CD4-positive, alpha-beta memory T cell (primary cell): ENCODE results near the gene SUN2. TPM values are rescaled to one million over a fixed set of nuclear protein-coding genes. Genes with fewer than 3 reads are reported as not detected.

Experiments
- CTCF ChIA-PET: fragments of 350-600 bp; sonication (Branson Sonifier 250); formaldehyde crosslinking; loops from one replicate; lab custom pipeline; 2021; ENCODE audit warnings: inconsistent platforms; ENCODE audit not compliant: partially characterized antibody; lab: Charles Lee
- POLR2A ChIA-PET: fragments of 350-600 bp; sonication (Branson Sonifier 250); formaldehyde crosslinking; loops from one replicate; lab custom pipeline; 2021; ENCODE audit not compliant: partially characterized antibody; lab: Charles Lee
- DNase-seq, 5 donors: peaks; one replicate each; pipeline versions ENCODE4 v3.0.0 to v3.0.0-alpha.2; 2020 to 2022; ENCODE audit warnings: mixed read lengths in 1 of 5
- H3K27ac ChIP-seq: one replicate; pipeline ENCODE4 v1.7.0; 2013; ENCODE audit warnings: low read depth, low read length
- H3K27me3 ChIP-seq: 2 replicates; pipeline ENCODE4 v1.7.0; 2013; ENCODE audit warnings: mild to moderate bottlenecking, low read length, moderate library complexity; ENCODE audit not compliant: insufficient read depth
- H3K36me3 ChIP-seq: 2 replicates; pipeline ENCODE4 v1.7.0; 2013; ENCODE audit warnings: mild to moderate bottlenecking, low read length, moderate library complexity; ENCODE audit not compliant: insufficient read depth
- H3K4me1 ChIP-seq: 2 replicates; pipeline ENCODE4 v1.7.0; 2013; ENCODE audit warnings: mild to moderate bottlenecking, low read length, moderate library complexity; ENCODE audit not compliant: insufficient read depth
- H3K4me3 ChIP-seq, 2 donors: one replicate each; pipeline ENCODE4 v1.7.0; 2013; ENCODE audit warnings: low read length in 2 of 2, mild to moderate bottlenecking in 1 of 2
- H3K9me3 ChIP-seq, 2 donors: one replicate each; pipeline ENCODE4 v1.7.0; 2013; ENCODE audit warnings: low read length in 2 of 2, control low read depth in 1 of 2; ENCODE audit not compliant: control insufficient read depth in 1 of 2
- H3K27ac Mint-ChIP-seq, 7 donors: one replicate each; pipeline ENCODE4 v1.8.0; 2020 to 2021; ENCODE audit warnings: mixed read lengths in 7 of 7, mild to moderate bottlenecking in 6 of 7, inconsistent platforms in 3 of 7, moderate library complexity in 3 of 7
- H3K27me3 Mint-ChIP-seq, 2 donors: one replicate each; pipeline ENCODE4 v1.8.0; 2020 to 2021; ENCODE audit warnings: mixed read lengths in 2 of 2
- H3K36me3 Mint-ChIP-seq, 2 donors: one replicate each; pipeline ENCODE4 v1.8.0; 2020 to 2021; ENCODE audit warnings: mixed read lengths in 2 of 2, inconsistent platforms in 1 of 2, mild to moderate bottlenecking in 1 of 2
- H3K4me1 Mint-ChIP-seq, 4 donors: one replicate each; pipeline ENCODE4 v1.8.0; 2020 to 2021; ENCODE audit warnings: mixed read lengths in 4 of 4, mild to moderate bottlenecking in 1 of 4
- H3K4me3 Mint-ChIP-seq, 8 donors: one replicate each; pipeline ENCODE4 v1.8.0; 2020 to 2021; ENCODE audit warnings: mixed read lengths in 8 of 8, mild to moderate bottlenecking in 7 of 8, moderate library complexity in 6 of 8, inconsistent platforms in 3 of 8
- H3K9me3 Mint-ChIP-seq, 8 donors: one replicate each; pipeline ENCODE4 v1.8.0; 2020 to 2021; ENCODE audit warnings: mixed read lengths in 8 of 8, mild to moderate bottlenecking in 5 of 8, inconsistent platforms in 3 of 8, moderate library complexity in 1 of 8
- intact Hi-C: fragments of 100-400 bp; cut with micrococcal nuclease; formaldehyde crosslinking; loops from one replicate; pipeline ENCODE4 v1.15.1; 2023
- polyA plus RNA-seq, 2 donors: library from polyadenylated mRNA; unstranded; fragments of 300-500 nt; fragmentation: Illumina TruSeq; gene quantifications; one replicate each; pipeline ENCODE4 v1.2.3, GENCODE V29; 2021
- total RNA-seq, 2 experiments: library from RNA; stranded (reverse); gene quantifications; one replicate each; pipeline ENCODE4 v1.2.3, GENCODE V29; 2021

The SUN2 gene
- total and polyA plus RNA-seq, 4 experiments from 2014 or later: 323 to 1,004 (median 815) TPM

GRCh38 chr22:38727530-38728451 is 28.0 kb downstream of the SUN2 start:
- ChIA-PET POLR2A (interaction anchor here (10.7 to 41.4 kb wide), 2 partner anchors 21 to 22 kb away, joined by 153 to 1746 read pairs; partner anchors contain the start of genes GTPBP1 and SUN2), CTCF (interaction anchor here (1.4 kb wide), 1 partner anchor 15 kb away, joined by 3 read pairs; no protein-coding TSS in a partner anchor)
- peak overlapping the region in 6 of 7 donors; percentile 57 to 90 (median 74) for H3K27ac Mint-ChIP-seq
- H3K27ac ChIP-seq: no peak overlapping the region
- H3K9me3 Mint-ChIP-seq: peaks cover 0 to 7% (median 0%) of the 10 kb centered on the region in 8 donors
- H3K36me3 Mint-ChIP-seq: peaks cover 56 to 85% of the 10 kb centered on the region in 2 donors
- peaks cover 83% of the 10 kb centered on the region for H3K36me3 ChIP-seq
- no peaks in the 10 kb centered on the region for H3K27me3 ChIP-seq
- no peaks in the 10 kb centered on the region for H3K9me3 ChIP-seq
- no peak overlapping the region for H3K4me3 ChIP-seq
- peaks cover 7 to 18% (median 13%) of the 10 kb centered on the region in 4 donors for H3K4me1 Mint-ChIP-seq
- H3K27me3 Mint-ChIP-seq: no peaks in the 10 kb centered on the region
- DNase-seq: no peak
- no peaks in the 10 kb centered on the region for H3K4me1 ChIP-seq
- peak overlapping the region in 1 of 8 donors; percentile 26 for H3K4me3 Mint-ChIP-seq
- intact Hi-C loops: no loop called here

GRCh38 chr22:38727123-38727522 is 28.7 kb downstream of the SUN2 start:
- H3K4me1 Mint-ChIP-seq: peaks cover 7 to 18% (median 10%) of the 10 kb centered on the region in 4 donors
- no peaks in the 10 kb centered on the region for H3K4me1 ChIP-seq
- H3K9me3 Mint-ChIP-seq: peaks cover 0 to 7% (median 0%) of the 10 kb centered on the region in 8 donors
- ChIA-PET POLR2A (interaction anchor here (10.7 to 41.4 kb wide), 2 partner anchors 20 to 23 kb away, joined by 153 to 1746 read pairs; partner anchors contain the start of genes GTPBP1 and SUN2), CTCF (interaction anchor here (0.6 to 1.4 kb wide), 2 partner anchors 16 to 429 kb away, joined by 3 to 4 read pairs; no protein-coding TSS in a partner anchor)
- no peaks in the 10 kb centered on the region for H3K9me3 ChIP-seq
- intact Hi-C loops: no loop called here
- no peak overlapping the region for H3K27ac ChIP-seq
- no peak overlapping the region for H3K4me3 ChIP-seq
- H3K36me3 ChIP-seq: peaks cover 88% of the 10 kb centered on the region
- no peak overlapping the region for H3K4me3 Mint-ChIP-seq
- DNase-seq: no peak
- no peaks in the 10 kb centered on the region for H3K27me3 ChIP-seq
- H3K36me3 Mint-ChIP-seq: peaks cover 61 to 89% of the 10 kb centered on the region in 2 donors
- no peaks in the 10 kb centered on the region for H3K27me3 Mint-ChIP-seq
- H3K27ac Mint-ChIP-seq: peak overlapping the region in 6 of 7 donors; percentile 31 to 90 (median 76)

GRCh38 chr22:38725900-38726655 is 29.7 kb downstream of the SUN2 start:
- Histone ChIP-seq H3K27me3 (no peaks in the 10 kb centered on the region), H3K36me3 (peaks cover 85% of the 10 kb centered on the region), H3K9me3 (no peaks in the 10 kb centered on the region), H3K27ac (no peak overlapping the region), H3K4me3 (no peak overlapping the region), H3K4me1 (no peaks in the 10 kb centered on the region)
- intact Hi-C loops: loop anchor here (2.0 kb wide), 1 partner anchor 19 kb away; no protein-coding TSS in a partner anchor
- H3K4me3 Mint-ChIP-seq: no peak overlapping the region
- peaks cover 67 to 93% of the 10 kb centered on the region in 2 donors for H3K36me3 Mint-ChIP-seq
- H3K27me3 Mint-ChIP-seq: no peaks in the 10 kb centered on the region
- no peak for DNase-seq
- POLR2A ChIA-PET: interaction anchor here (1.2 to 41.4 kb wide), 4 partner anchors 19 to 117 kb away, joined by 3 to 1746 read pairs (median 6); partner anchors contain the start of genes GTPBP1 and SUN2
- peaks cover 0 to 5% (median 0%) of the 10 kb centered on the region in 8 donors for H3K9me3 Mint-ChIP-seq
- H3K27ac Mint-ChIP-seq: peak overlapping the region in 4 of 7 donors; percentile 77 to 88 (median 80)
- CTCF ChIA-PET: interaction anchor here (0.6 to 2.5 kb wide), 8 partner anchors 8 to 430 kb away, joined by 3 to 21 read pairs (median 8); no protein-coding TSS in a partner anchor
- peaks cover 7 to 18% (median 10%) of the 10 kb centered on the region in 4 donors for H3K4me1 Mint-ChIP-seq

GRCh38 chr22:38724926-38725571 is 30.7 kb downstream of the SUN2 start:
- DNase-seq: peak in 3 of 5 donors; percentile 52 to 57 (median 54)
- Histone ChIP-seq H3K36me3 (peaks cover 74% of the 10 kb centered on the region), H3K27ac (no peak overlapping the region), H3K4me1 (no peaks in the 10 kb centered on the region), H3K27me3 (no peaks in the 10 kb centered on the region), H3K4me3 (no peak overlapping the region), H3K9me3 (no peaks in the 10 kb centered on the region)
- H3K9me3 Mint-ChIP-seq: peaks cover 0 to 3% (median 0%) of the 10 kb centered on the region in 8 donors
- intact Hi-C loops: loop anchor here (2.0 to 5.0 kb wide), 2 partner anchors 18 to 32 kb away; partner anchors contain the start of gene SUN2
- H3K27me3 Mint-ChIP-seq: no peaks in the 10 kb centered on the region
- peak overlapping the region; percentile 58 to 88 (median 77) for H3K27ac Mint-ChIP-seq
- peaks cover 6 to 14% (median 9%) of the 10 kb centered on the region in 4 donors for H3K4me1 Mint-ChIP-seq
- CTCF ChIA-PET: interaction anchor here (0.8 to 2.5 kb wide), 14 partner anchors 9 to 117 kb away, joined by 3 to 21 read pairs (median 8); partner anchors contain the start of gene TOMM22
- peak overlapping the region in 1 of 8 donors; percentile 63 for H3K4me3 Mint-ChIP-seq
- POLR2A ChIA-PET: interaction anchor here (0.9 to 41.4 kb wide), 6 partner anchors 13 to 118 kb away, joined by 3 to 1746 read pairs (median 4); partner anchors contain the start of genes GTPBP1 and SUN2
- peaks cover 59 to 88% of the 10 kb centered on the region in 2 donors for H3K36me3 Mint-ChIP-seq

GRCh38 chr22:38724176-38724575 is 31.6 kb downstream of the SUN2 start:
- intact Hi-C loops: loop anchor here (2.0 to 5.0 kb wide), 2 partner anchors 17 to 33 kb away; partner anchors contain the start of gene SUN2
- Mint-ChIP-seq H3K4me1 (peaks cover 5 to 14% (median 9%) of the 10 kb centered on the region in 4 donors), H3K4me3 (no peak overlapping the region), H3K27me3 (no peaks in the 10 kb centered on the region), H3K27ac (peak overlapping the region in 3 of 7 donors; percentile 10 to 81 (median 22)), H3K36me3 (peaks cover 57 to 83% of the 10 kb centered on the region in 2 donors), H3K9me3 (peaks cover 0 to 3% (median 0%) of the 10 kb centered on the region in 8 donors)
- CTCF ChIA-PET: interaction anchor here (0.9 to 2.5 kb wide), 11 partner anchors 9 to 118 kb away, joined by 3 to 21 read pairs (median 9); no protein-coding TSS in a partner anchor
- Histone ChIP-seq H3K36me3 (peaks cover 66% of the 10 kb centered on the region), H3K4me3 (no peak overlapping the region), H3K27me3 (no peaks in the 10 kb centered on the region), H3K4me1 (no peaks in the 10 kb centered on the region), H3K9me3 (no peaks in the 10 kb centered on the region), H3K27ac (no peak overlapping the region)
- no peak for DNase-seq
- POLR2A ChIA-PET: interaction anchor here (0.9 to 41.4 kb wide), 3 partner anchors 12 to 25 kb away, joined by 3 to 1746 read pairs (median 3); partner anchors contain the start of gene SUN2
